ENCODE measurements around the gene PASD1. TPM values are rescaled to one million over a fixed set of nuclear protein-coding genes. Genes with fewer than 3 reads are reported as not detected.
"Not testable (repeated sequence)": the region's sequence is repeated elsewhere in the genome, so short reads cannot be mapped to it uniquely, and the experiment has no call there.

Gene PASD1
- polyA plus RNA-seq, 3 donors, result not detected

DNA sequence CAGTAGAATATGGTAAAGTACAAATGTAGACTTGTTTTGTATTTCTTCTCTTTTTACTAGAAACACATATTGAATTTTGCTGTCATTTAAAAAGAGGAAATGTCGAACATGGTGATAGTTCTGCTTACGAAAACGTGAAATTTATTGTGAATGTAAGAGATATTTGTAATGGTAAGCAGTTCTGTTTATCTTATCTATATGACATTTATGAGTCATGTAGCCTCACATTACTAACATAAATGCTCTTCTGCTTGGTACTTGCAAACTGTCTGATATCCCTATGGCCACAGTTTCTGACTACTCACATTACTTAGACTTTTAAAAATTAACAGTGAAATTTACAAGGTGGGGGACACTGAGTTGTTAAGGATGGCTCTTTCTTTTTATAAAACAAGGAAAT, 57.9 kb downstream of the PASD1 start:
- no peak for DNase-seq (ENCODE audit: low read depth in 3 of 3, low spot score in 2 of 3)

DNA sequence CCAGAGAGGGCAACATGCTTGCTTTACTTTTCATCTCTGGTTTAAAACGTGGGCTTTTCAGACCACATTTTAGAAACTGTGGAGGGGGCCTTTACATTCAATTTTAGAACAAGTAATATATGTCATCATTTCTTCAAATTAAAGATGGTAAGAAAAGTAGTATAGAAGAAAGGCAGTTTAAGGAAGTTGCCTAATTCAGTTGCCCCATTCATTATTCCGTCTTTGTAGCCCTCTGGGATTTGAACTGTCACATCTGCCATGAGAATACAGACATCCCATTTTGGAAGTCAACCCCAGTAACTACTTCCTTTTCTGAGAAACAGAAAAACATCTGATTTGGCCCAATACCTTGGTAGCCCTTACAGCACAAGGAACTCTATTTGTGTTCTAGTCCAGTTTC, 61.2 kb downstream of the PASD1 start:
- DNase-seq (ENCODE audit: low read depth in 3 of 3, low spot score in 2 of 3), result no peak

GRCh38 chrX:151631822-151632221, 68.3 kb downstream of the PASD1 start:
- DNase-seq (ENCODE audit: low read depth in 3 of 3, low spot score in 2 of 3), result no peak

DNA sequence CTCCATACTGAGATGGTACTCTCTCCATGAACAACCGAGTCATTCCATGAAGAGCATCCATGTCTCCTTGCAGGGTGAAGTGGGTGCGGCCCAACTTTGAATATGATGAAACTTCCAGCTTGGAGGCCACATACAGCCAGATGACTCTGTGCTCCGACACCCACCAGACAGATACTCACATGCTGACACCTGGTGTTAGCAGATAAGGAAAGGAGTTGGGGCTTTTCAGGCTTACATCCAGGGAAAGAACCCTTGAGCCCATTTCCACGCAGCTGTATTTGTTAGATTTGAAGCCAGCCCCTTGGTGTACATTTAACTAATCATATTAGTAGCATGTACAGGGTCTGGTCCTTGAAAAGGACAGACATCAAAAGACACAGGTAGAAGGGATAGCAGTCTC, 69.7 kb downstream of the PASD1 start:
- no peak for DNase-seq (ENCODE audit: low read depth in 3 of 3, low spot score in 2 of 3)

GRCh38 chrX:151634937-151635336, 71.5 kb downstream of the PASD1 start:
- DNase-seq (ENCODE audit: low read depth in 3 of 3, low spot score in 2 of 3), result no peak

DNA sequence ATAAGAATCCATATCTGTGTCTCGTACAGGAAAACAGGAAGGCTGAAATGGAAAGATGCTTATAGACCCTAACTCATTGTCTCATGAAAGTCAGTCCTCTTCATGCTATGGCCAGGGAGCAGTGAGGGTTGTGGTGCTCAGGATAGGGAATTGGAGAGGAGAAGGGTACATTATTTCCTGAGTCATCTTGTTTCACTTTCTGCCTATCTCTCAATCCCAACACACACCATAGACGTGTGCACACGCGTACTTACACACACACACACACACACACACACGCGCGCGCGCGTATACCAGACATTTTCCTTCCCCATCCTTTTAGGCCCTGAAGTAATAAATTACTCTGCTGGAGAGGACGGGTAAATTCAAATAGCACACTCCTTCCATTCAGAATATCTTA, 78.1 kb downstream of the PASD1 start:
- no peak for DNase-seq (ENCODE audit: low read depth in 3 of 3, low spot score in 2 of 3)

GRCh38 chrX:151675121-151675746, 111.8 kb downstream of the PASD1 start:
- no peak for DNase-seq (ENCODE audit: low read depth in 3 of 3, low spot score in 2 of 3)

DNA sequence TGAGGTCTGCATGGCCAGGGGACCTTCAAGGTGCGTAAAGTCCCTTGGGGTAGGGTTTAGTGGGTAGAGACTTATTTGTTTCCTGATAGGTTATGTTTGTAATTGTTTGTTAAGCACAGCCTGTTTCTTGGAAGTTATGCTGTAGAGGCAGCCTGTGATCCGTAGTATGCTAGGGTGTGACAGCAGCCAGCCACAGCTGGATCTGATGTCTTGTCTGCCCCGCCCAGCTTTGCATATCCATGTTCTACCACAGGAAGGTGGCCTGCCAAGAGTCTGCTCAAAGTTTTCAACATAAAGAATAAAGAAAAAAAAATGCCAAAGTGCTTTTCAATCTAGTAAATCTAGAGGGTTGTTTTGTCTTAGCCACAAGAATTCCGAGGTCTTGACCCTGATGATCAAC, 112.7 kb downstream of the PASD1 start:
- DNase-seq (ENCODE audit: low read depth in 3 of 3, low spot score in 2 of 3), result no peak

DNA sequence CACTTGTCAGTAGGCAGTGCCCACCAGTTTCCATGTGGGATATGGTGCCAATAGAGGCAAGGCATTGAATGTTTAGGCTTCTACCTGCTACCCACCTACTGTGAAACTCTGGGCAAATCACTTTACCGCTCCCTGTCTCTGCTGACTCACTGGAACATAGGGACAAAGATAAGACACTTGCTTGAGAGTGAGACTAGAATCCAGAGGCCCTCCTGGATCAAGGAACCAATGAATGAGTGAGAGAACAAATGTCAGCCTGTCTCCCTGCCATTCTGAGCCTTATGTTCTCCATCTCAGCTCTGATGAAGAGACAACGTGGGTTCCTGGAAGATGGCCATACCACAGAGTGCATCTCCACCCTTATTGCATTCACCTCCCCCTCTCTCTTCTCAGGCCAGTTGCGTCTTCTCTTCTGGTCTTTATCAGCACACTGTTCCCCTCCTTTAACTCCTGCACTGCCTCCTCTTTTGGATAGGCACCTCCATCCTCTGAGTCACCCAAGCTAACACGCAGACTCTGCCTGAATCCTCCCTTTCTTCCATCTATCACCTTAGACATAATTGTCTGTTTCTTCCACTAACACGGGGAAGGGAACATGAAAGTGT, 116.4 kb downstream of the PASD1 start:
- no peak for DNase-seq (ENCODE audit: low read depth in 3 of 3, low spot score in 2 of 3)

DNA sequence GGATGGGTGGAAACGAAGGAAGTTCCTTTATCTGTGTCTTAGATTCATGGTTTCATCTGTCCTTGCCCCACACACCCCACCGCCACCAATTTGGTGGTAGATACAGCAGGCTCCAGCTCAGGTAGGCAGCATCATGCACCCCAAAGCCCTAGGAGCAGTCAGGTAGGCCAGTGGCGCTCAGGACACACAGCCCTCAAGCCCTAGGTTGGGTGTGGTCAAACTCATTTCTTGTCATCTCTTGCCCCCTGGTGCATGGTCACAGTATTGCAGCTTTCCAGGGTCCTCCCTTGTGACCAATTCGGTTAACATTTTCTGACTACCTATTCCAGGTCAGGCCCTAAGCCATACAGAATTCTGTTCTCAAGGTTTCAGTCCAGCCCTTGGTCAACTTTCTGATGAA, 117.3 kb downstream of the PASD1 start:
- DNase-seq (ENCODE audit: low read depth in 3 of 3, low spot score in 2 of 3), result no peak

DNA sequence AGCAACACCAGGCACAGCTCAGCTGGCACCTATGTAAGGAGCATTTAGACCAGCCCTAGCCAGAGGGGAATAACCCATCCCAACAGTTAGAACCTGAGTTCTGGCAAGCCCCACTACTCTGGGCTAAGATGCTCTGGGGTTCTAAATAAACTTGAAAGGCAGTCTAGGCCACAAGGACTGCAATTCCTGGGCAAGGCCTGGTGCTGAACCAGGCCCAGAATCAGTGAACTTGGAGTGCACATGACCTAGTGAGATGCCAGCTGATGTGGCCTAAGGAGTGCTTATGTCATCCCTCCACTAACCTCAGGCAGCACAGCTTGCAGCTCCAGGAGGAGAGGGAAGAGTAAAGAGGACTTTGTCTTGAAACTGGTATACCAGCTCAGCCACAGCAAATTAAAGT, 124.2 kb downstream of the PASD1 start:
- no peak for DNase-seq (ENCODE audit: low read depth in 3 of 3, low spot score in 2 of 3)

- no peak for DNase-seq (ENCODE audit: low read depth in 3 of 3, low spot score in 2 of 3)
Observed at GRCh38 chrX:151688695-151689094, 125.2 kb downstream of the PASD1 start.

GRCh38 chrX:151692825-151693224, 129.3 kb downstream of the PASD1 start:
- DNase-seq (ENCODE audit: low read depth in 3 of 3, low spot score in 2 of 3), result no peak

DNA sequence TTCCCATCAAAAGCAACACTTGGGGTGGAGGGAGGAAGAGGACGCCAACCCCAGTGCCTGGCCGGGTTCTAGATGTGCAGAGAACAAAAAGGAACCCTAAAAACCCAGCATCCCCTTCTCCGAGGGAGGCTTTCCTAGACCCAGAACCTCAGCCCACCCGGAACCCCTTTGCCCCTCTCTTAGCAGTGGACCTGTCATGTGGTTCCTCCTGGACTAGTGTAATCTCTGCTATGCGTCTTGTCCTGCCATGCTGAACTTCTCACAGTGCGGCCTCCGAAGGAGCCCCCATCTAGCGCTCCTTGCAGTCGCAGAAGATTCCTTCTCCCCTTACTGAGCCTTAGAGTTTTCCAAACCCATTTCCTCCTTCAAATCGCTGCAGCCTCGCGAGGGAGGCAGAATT, 130.6 kb downstream of the PASD1 start:
- no peak for DNase-seq (ENCODE audit: low read depth in 3 of 3, low spot score in 2 of 3)

DNA sequence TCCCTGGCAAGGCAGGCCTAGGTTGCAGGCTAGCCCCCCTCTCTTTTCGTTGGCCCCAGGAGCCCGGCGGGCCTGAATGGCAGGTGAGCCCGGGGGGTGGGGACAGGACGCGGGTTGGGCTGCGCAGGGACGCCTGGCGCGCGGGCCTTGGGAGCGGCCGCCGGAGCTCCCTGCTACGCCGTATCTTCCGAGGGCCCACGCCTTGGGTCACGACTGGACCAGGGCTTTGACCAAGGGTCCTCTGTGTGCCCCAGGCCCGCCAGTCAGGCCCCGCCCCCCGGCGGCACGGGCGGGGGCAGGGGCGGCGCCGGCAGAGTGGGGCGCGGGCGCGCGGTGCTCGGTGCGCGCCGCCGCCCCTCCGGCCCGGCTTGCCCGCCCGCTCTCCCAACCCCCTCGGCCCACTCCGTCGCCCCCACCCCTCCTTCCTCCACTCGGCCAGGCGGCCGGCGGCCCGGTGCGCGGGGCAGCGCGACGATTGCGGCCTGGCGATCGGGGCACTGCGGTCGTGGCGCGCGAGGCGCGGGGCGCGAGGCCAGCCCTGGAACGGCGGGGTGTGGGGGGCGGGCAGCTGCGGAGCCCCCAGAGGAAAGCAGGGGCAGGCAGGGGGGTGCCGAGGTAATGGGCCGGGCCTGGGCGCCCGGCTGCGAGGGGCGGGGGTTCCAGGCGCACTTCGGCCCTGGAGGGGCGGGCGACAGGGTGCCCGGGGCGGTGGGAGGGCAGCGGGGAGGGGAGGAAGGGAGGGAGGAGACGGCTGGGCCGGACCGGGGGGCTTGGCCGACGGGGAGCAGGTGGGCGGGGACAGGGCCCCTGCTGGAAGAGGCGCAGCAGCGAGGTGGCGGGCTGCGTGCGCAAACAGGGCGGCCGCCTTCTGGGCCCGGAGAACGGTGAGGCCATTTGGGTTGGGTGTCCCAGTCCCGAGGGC, 131.4 kb downstream of the PASD1 start, which contains the start of gene PRRG3:
PRRG3 (plus strand) TSS at position 798 of the 922 bp plus-strand sequence. CDS start 3,357 bp downstream, outside the sequence.
- no peak for DNase-seq (ENCODE audit: low read depth in 3 of 3, low spot score in 2 of 3)

DNA sequence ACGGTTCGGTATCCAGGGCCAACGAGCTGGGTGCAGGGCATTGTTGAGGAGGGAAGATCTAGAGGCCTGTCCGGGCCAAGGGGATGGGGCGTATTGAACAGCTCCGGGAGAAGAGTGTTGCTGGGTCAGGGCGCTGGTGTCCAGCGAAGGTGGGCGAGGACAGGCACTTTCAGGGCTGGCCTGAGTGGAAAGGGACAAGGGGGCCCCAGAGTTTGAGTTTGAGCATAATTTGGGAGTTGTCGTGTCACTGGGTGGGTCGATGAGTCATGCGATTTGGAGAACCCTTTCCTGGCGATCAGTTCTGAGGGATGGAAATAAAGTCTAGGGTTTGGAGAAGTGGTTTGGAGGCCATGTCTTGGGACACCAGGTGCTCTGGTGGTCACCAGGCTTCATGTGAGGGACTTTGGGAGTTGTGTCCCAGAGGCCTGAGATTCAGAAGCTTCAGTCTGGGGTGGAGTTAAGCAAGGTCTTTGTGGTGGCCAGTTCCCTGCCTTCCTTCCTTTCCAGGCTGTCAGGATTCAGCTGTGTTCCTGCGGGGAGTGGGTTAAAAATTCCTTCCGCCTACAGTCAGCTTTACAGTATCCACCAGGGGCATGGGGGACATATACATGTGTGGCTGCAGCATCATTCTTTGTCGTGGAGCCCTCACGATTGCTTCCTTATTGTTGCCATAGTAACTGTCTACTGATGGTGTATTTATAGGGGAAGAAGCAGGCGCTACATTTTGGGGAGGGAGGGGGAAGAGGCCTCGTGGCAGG, 132.3 kb downstream of the PASD1 start:
- no peak for DNase-seq (ENCODE audit: low read depth in 3 of 3, low spot score in 2 of 3)

DNA sequence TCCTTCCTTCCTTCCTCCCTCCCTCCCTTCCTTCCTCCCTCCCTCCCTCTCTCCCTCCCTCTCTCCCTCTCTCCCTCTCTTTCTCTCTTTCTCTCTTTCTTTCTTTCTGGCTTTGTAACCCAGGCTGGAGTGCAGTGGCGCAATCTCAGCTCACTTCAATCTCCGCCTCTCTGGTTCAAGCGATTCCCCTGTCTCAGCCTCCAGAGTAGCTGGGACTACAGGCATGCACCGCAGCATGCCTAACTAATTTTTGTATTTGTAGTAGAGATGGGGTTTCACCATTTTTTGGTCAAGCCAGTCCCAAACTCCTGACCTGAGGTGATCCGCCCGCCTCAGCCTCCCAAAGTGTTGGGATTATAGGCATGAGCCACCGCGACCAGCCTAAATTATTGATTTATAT, 133.6 kb downstream of the PASD1 start:
- not testable (repeated sequence) for DNase-seq (ENCODE audit: low read depth in 3 of 3, low spot score in 2 of 3)

GRCh38 chrX:151697522-151697921, 134.0 kb downstream of the PASD1 start:
- DNase-seq (ENCODE audit: low read depth in 3 of 3, low spot score in 2 of 3), result no peak

- DNase-seq (ENCODE audit: low read depth in 3 of 3, low spot score in 2 of 3), result no peak
Observed at GRCh38 chrX:151698485-151698884, 135.0 kb downstream of the PASD1 start.

GRCh38 chrX:151699746-151700145, 136.3 kb downstream of the PASD1 start:
- no peak for DNase-seq (ENCODE audit: low read depth in 3 of 3, low spot score in 2 of 3)

DNA sequence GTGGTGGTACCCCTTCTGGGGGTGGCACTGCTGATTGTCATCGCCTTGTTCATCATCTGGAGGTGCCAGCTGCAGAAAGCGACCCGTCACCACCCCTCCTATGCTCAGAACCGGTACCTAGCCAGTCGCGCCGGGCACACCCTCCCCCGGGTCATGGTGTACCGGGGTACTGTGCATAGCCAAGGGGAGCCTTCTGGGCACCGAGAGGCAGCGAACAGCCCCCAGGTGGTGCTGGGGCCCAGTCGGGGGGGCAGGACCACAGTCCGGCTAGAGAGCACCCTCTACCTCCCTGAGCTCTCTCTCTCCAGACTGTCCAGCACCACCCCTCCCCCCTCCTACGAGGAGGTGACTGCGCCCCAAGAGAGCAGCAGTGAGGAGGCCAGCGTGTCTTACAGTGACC, 137.1 kb downstream of the PASD1 start:
- DNase-seq (ENCODE audit: low read depth in 3 of 3, low spot score in 2 of 3), result no peak
